Natural killer cell (primary cell): ENCODE measurements around the gene LGR6. TPM values are rescaled to one million over a fixed set of nuclear protein-coding genes. Genes with fewer than 3 reads are reported as not detected.

Experiments used
- ATAC-seq, 3 donors: fragments of 150-1000 bp in 2 of 3; fragments of 200-7000 bp in 1 of 3; cut with Tn5 transposase; 1 replicate in 1 of 3; 2 replicates in 2 of 3; pipeline ENCODE4 v1.10.0; 2021; ENCODE audit warnings: mild to moderate bottlenecking in 2 of 3, moderate library complexity in 2 of 3
- DNase-seq, 2 donors: peaks; one replicate each; pipeline versions ENCODE4 v3.0.0 to v3.0.0-alpha.2; 2013 to 2021; ENCODE audit warnings: mixed read lengths in 1 of 2
- H3K27ac ChIP-seq: one replicate; pipeline ENCODE4 v1.5.1; 2013; ENCODE audit warnings: mild to moderate bottlenecking, low read length
- H3K27me3 ChIP-seq: one replicate; pipeline ENCODE4 v1.6.1; 2013; ENCODE audit warnings: low read length; ENCODE audit not compliant: control insufficient read depth, insufficient read depth
- H3K36me3 ChIP-seq: one replicate; pipeline ENCODE4 v1.6.1; 2013; ENCODE audit warnings: low read length; ENCODE audit not compliant: control insufficient read depth, insufficient read depth
- H3K4me1 ChIP-seq: one replicate; pipeline ENCODE4 v1.6.1; 2013; ENCODE audit warnings: low read length; ENCODE audit not compliant: control insufficient read depth, insufficient read depth
- H3K4me3 ChIP-seq: one replicate; pipeline ENCODE4 v1.5.1; 2013; ENCODE audit warnings: low read length
- H3K9me3 ChIP-seq: one replicate; pipeline ENCODE4 v1.6.1; 2013; ENCODE audit warnings: low read length; ENCODE audit not compliant: control insufficient read depth, insufficient read depth
- H3K27ac Mint-ChIP-seq, 2 donors: one replicate each; pipeline ENCODE4 v1.8.0; 2022; ENCODE audit warnings: mild to moderate bottlenecking in 2 of 2, mixed read lengths in 2 of 2, moderate library complexity in 1 of 2
- H3K27me3 Mint-ChIP-seq, 2 donors: one replicate each; pipeline ENCODE4 v1.8.0; 2022; ENCODE audit warnings: low read depth in 2 of 2, mixed read lengths in 2 of 2
- H3K36me3 Mint-ChIP-seq: one replicate; pipeline ENCODE4 v1.8.0; 2022; ENCODE audit warnings: mixed read lengths
- H3K4me1 Mint-ChIP-seq, 2 donors: one replicate each; pipeline ENCODE4 v1.8.0; 2022; ENCODE audit warnings: mixed read lengths in 2 of 2
- H3K4me3 Mint-ChIP-seq: one replicate; pipeline ENCODE4 v1.8.0; 2022; ENCODE audit warnings: mild to moderate bottlenecking, moderate library complexity, mixed read lengths
- H3K9me3 Mint-ChIP-seq, 2 donors: one replicate each; pipeline ENCODE4 v1.8.0; 2022; ENCODE audit warnings: mixed read lengths in 2 of 2
- CTCF ChIP-seq: fragments of 200-600 bp; IDR thresholded peaks from one replicate; pipeline ENCODE4 v1.8.0; 2022; ENCODE audit warnings: antibody characterized with exemption
- WGBS: methylation state at CpG from one replicate; pipeline ENCODE4 v1.1.7; 2013; ENCODE audit warnings: missing lambda C conversion rate; ENCODE audit not compliant: insufficient coverage; 5-methylcytosine and 5-hydroxymethylcytosine counted together
- intact Hi-C: fragments of 100-400 bp; cut with micrococcal nuclease; formaldehyde crosslinking; loops from one replicate; pipeline ENCODE4 v1.14.2; 2022
- total RNA-seq, 4 donors: library from RNA; stranded (reverse); fragments of 120-200 nt in 1 of 4; gene quantifications; one replicate each; pipeline versions ENCODE4 v1.2.3 to v1.2.4, GENCODE V29; 2013 to 2022

The LGR6 gene
- total RNA-seq, 3 donors from 2014 or later (not counting 1 experiment from before 2014, with no cell fraction given), result 58.3 to 65.2 (median 60.9) TPM

GRCh38 chr1:202287196-202287595 lies 93.6 kb downstream of the LGR6 start:
- Mint-ChIP-seq H3K27ac (peak overlapping the region in 1 of 2 donors; percentile 27), H3K4me3 (no peak overlapping the region), H3K4me1 (peaks cover 5 to 15% of the 10 kb centered on the region in 2 donors), H3K9me3 (no peaks in the 10 kb centered on the region), H3K36me3 (no peaks in the 10 kb centered on the region), H3K27me3 (no peaks in the 10 kb centered on the region)
- TF ChIP-seq CTCF, result no peak
- no peak overlapping the region for H3K27ac ChIP-seq
- no peak for DNase-seq
- intact Hi-C loops, result no loop called here
- H3K4me1 ChIP-seq, result peaks cover 10% of the 10 kb centered on the region
- H3K27me3 ChIP-seq, result no peaks in the 10 kb centered on the region
- WGBS, result 100% methylated on average over 1 of the region's 1 CpG
- H3K36me3 ChIP-seq, result no peaks in the 10 kb centered on the region
- H3K9me3 ChIP-seq, result no peaks in the 10 kb centered on the region
- H3K4me3 ChIP-seq, result no peak overlapping the region
- no peak for ATAC-seq

- H3K27ac ChIP-seq, result no peak overlapping the region
- Mint-ChIP-seq H3K4me3 (no peak overlapping the region), H3K36me3 (no peaks in the 10 kb centered on the region), H3K4me1 (peaks cover 2 to 12% of the 10 kb centered on the region in 2 donors), H3K27ac (peak overlapping the region in 1 of 2 donors; percentile 27), H3K9me3 (no peaks in the 10 kb centered on the region), H3K27me3 (no peaks in the 10 kb centered on the region)
- no peaks in the 10 kb centered on the region for H3K36me3 ChIP-seq
- no peaks in the 10 kb centered on the region for H3K9me3 ChIP-seq
- H3K27me3 ChIP-seq, result no peaks in the 10 kb centered on the region
- no peak overlapping the region for H3K4me3 ChIP-seq
- WGBS, result 79% methylated on average over 3 of the region's 3 CpGs
- ATAC-seq (no peak), DNase-seq (no peak)
- intact Hi-C loops, result no loop called here
- no peak for TF ChIP-seq CTCF
- H3K4me1 ChIP-seq, result peaks cover 6% of the 10 kb centered on the region
These were observed 94.6 kb downstream of the LGR6 start for GRCh38 chr1:202288177-202288576.

GRCh38 chr1:202289009-202289408 lies 95.4 kb downstream of the LGR6 start:
- no peaks in the 10 kb centered on the region for H3K36me3 Mint-ChIP-seq
- intact Hi-C loops, result no loop called here
- H3K27me3 Mint-ChIP-seq, result no peaks in the 10 kb centered on the region
- Histone ChIP-seq H3K36me3 (no peaks in the 10 kb centered on the region), H3K4me1 (no peaks in the 10 kb centered on the region), H3K27ac (no peak overlapping the region), H3K4me3 (no peak overlapping the region), H3K27me3 (no peaks in the 10 kb centered on the region), H3K9me3 (no peaks in the 10 kb centered on the region)
- H3K4me3 Mint-ChIP-seq, result no peak overlapping the region
- TF ChIP-seq CTCF, result no peak
- H3K4me1 Mint-ChIP-seq, result peaks cover 0 to 4% of the 10 kb centered on the region in 2 donors
- H3K9me3 Mint-ChIP-seq, result no peaks in the 10 kb centered on the region
- WGBS, result 75% methylated on average over 4 of the region's 4 CpGs
- H3K27ac Mint-ChIP-seq, result peak overlapping the region; percentile 5 to 25
- ATAC-seq (no peak), DNase-seq (no peak)

GRCh38 chr1:202291001-202291400 lies 97.4 kb downstream of the LGR6 start:
- H3K36me3 ChIP-seq, result no peaks in the 10 kb centered on the region
- Mint-ChIP-seq H3K27me3 (no peaks in the 10 kb centered on the region), H3K36me3 (no peaks in the 10 kb centered on the region), H3K4me1 (peaks cover 14 to 16% of the 10 kb centered on the region in 2 donors), H3K27ac (peak overlapping the region in 1 of 2 donors; percentile 64), H3K4me3 (no peak overlapping the region), H3K9me3 (no peaks in the 10 kb centered on the region)
- ATAC-seq, result no peak
- no peaks in the 10 kb centered on the region for H3K27me3 ChIP-seq
- 93% methylated on average over 1 of the region's 2 CpGs for WGBS
- no peak for DNase-seq
- H3K4me3 ChIP-seq, result no peak overlapping the region
- intact Hi-C loops, result no loop called here
- no peaks in the 10 kb centered on the region for H3K9me3 ChIP-seq
- H3K27ac ChIP-seq, result no peak overlapping the region
- TF ChIP-seq CTCF, result no peak
- H3K4me1 ChIP-seq, result peaks cover 12% of the 10 kb centered on the region
